Sigmoid colon (tissue), 4 donors: ENCODE data around the gene SUSD2.

Source experiments
- EP300 ChIP-seq, 4 donors: sonication (generic); formaldehyde crosslinking; IDR thresholded peaks; one replicate each; pipeline ENCODE4 v1.6.1; 2017; ENCODE audit warnings: antibody characterized with exemption in 4 of 4
- POLR2A ChIP-seq, 2 donors: fragments of 450-650 bp; IDR thresholded peaks; one replicate each; pipeline ENCODE4 v1.6.1; 2016; ENCODE audit warnings: antibody characterized with exemption in 2 of 2, mild to moderate bottlenecking in 2 of 2, moderate library complexity in 2 of 2
- POLR2AphosphoS5 ChIP-seq, 4 donors: sonication (generic); formaldehyde crosslinking; IDR thresholded peaks; one replicate each; pipeline ENCODE4 v1.6.1; 2017; ENCODE audit warnings: antibody characterized with exemption in 4 of 4
- TF ChIP-seq, protein P1 (sequence below), 4 experiments: fragments of 450-650 bp in 3 of 4; fragments of 200-600 bp in 1 of 4; IDR thresholded peaks; one replicate each; pipeline ENCODE4 v1.5.1; 2016 to 2019; ENCODE audit warnings: antibody characterized with exemption in 4 of 4, mild to moderate bottlenecking in 3 of 4, moderate library complexity in 2 of 4

DNA sequence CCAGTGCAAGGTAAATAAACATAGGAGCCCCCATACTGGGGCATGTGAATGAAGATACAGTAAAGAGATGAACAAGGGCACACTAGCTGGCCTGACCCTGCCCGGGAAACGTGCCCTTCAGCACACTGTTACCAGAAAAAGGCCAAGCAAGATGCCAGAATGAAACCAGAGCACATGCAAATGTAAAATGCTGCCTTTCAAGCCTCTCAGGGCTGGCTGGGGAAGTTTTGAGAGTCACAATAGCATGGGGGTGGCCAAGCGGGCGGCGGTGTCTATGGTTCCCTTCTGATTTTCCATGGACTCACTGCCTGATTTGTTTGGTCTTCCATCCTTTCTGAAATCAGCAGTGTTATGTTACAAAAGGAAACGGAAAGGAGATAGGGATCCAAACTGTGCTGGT is 18.9 kb upstream of the SUSD2 start:
- TF ChIP-seq POLR2AphosphoS5 (IDR thresholded peaks at IDR 0.05) (no peak), POLR2A (IDR thresholded peaks at IDR 0.05) (no peak), EP300 (IDR thresholded peaks at IDR 0.05) (no peak)
- TF ChIP-seq, protein P1, sequence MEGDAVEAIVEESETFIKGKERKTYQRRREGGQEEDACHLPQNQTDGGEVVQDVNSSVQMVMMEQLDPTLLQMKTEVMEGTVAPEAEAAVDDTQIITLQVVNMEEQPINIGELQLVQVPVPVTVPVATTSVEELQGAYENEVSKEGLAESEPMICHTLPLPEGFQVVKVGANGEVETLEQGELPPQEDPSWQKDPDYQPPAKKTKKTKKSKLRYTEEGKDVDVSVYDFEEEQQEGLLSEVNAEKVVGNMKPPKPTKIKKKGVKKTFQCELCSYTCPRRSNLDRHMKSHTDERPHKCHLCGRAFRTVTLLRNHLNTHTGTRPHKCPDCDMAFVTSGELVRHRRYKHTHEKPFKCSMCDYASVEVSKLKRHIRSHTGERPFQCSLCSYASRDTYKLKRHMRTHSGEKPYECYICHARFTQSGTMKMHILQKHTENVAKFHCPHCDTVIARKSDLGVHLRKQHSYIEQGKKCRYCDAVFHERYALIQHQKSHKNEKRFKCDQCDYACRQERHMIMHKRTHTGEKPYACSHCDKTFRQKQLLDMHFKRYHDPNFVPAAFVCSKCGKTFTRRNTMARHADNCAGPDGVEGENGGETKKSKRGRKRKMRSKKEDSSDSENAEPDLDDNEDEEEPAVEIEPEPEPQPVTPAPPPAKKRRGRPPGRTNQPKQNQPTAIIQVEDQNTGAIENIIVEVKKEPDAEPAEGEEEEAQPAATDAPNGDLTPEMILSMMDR (IDR thresholded peaks at IDR 0.05): no peak
